HEK293 (cell line): ENCODE results near the gene CNTNAP5.

Source experiments
- CTCF ChIA-PET: fragments of 350-600 bp; formaldehyde crosslinking; extraction: SDS; loops from one replicate; lab custom pipeline; 2021; ENCODE audit warnings: antibody characterized with exemption; lab: Yijun Ruan, JAX
- POLR2A ChIA-PET: fragments of 300-600 bp; formaldehyde crosslinking; extraction: SDS; loops from one replicate; lab custom pipeline; 2020; ENCODE audit warnings: antibody characterized with exemption, inconsistent platforms; lab: Yijun Ruan, JAX
- H3K27ac ChIP-seq: fragments of 200-500 bp; sonication (Bioruptor generic); 2 replicates; pipeline ENCODE4 v1.5.1; 2014; ENCODE audit warnings: low read depth, low read length, control low read depth, inconsistent platforms; ENCODE audit errors: extremely low read depth
- H3K36me3 ChIP-seq, 2 experiments: fragments of 200-500 bp in 1 of 2; sonication (Bioruptor generic) in 1 of 2; 1 replicate in 1 of 2; 2 replicates in 1 of 2; pipeline ENCODE4 v1.5.1; 2014 to 2017; ENCODE audit warnings: inconsistent platforms in 2 of 2, low read length in 2 of 2; ENCODE audit not compliant: control insufficient read depth in 2 of 2, insufficient read depth in 1 of 2
- H3K4me1 ChIP-seq: fragments of 200-500 bp; sonication (Bioruptor generic); 2 replicates; pipeline ENCODE4 v1.5.1; 2014; ENCODE audit warnings: mild to moderate bottlenecking, low read length, inconsistent platforms; ENCODE audit not compliant: control insufficient read depth, insufficient read depth
- H3K4me3 ChIP-seq: 2 replicates; pipeline ENCODE4 v1.5.1; 2011; ENCODE audit warnings: low read depth, mild to moderate bottlenecking, control low read depth, low read length, moderate library complexity
- H3K9me3 ChIP-seq: fragments of 200-500 bp; sonication (Bioruptor generic); 2 replicates; pipeline ENCODE4 v1.5.1; 2014; ENCODE audit warnings: low read depth, low read length, inconsistent platforms; ENCODE audit not compliant: control insufficient read depth, insufficient read depth
- ATF2 ChIP-seq: fragments of 450-650 bp; formaldehyde crosslinking; IDR thresholded peaks from 2 replicates; pipeline ENCODE4 v1.5.1; 2016; ENCODE audit warnings: missing biosample characterization, missing genetic modification characterization, low read depth
- CTCF ChIP-seq: fragments of 450-650 bp; formaldehyde crosslinking; IDR thresholded peaks from 2 replicates; pipeline ENCODE4 v1.5.1; 2016; ENCODE audit warnings: missing biosample characterization, missing genetic modification characterization
- GLI2 ChIP-seq: fragments of 450-650 bp; formaldehyde crosslinking; IDR thresholded peaks from 2 replicates; pipeline ENCODE4; 2017; ENCODE audit warnings: missing biosample characterization, missing genetic modification characterization, low read depth, borderline replicate concordance
- MYNN ChIP-seq: fragments of 450-650 bp; formaldehyde crosslinking; IDR thresholded peaks from 2 replicates; pipeline ENCODE4 v1.5.1; 2016; ENCODE audit warnings: missing biosample characterization, missing genetic modification characterization, borderline replicate concordance
- SALL2 ChIP-seq: fragments of 450-650 bp; formaldehyde crosslinking; IDR thresholded peaks from 2 replicates; pipeline ENCODE4 v1.5.0; 2017; ENCODE audit warnings: missing biosample characterization, mild to moderate bottlenecking, missing genetic modification characterization, borderline replicate concordance
- YY2 ChIP-seq: fragments of 450-650 bp; formaldehyde crosslinking; IDR thresholded peaks from 2 replicates; pipeline ENCODE4 v1.5.1; 2016; ENCODE audit warnings: missing biosample characterization, missing genetic modification characterization
- ZBTB21 ChIP-seq: fragments of 450-650 bp; formaldehyde crosslinking; IDR thresholded peaks from 2 replicates; pipeline ENCODE4 v1.5.1; 2017; ENCODE audit warnings: missing biosample characterization, missing genetic modification characterization
- ZIC2 ChIP-seq: fragments of 450-650 bp; formaldehyde crosslinking; IDR thresholded peaks from 2 replicates; pipeline ENCODE4 v1.5.1; 2016; ENCODE audit warnings: missing biosample characterization, missing genetic modification characterization
- ZNF16 ChIP-seq: fragments of 450-650 bp; formaldehyde crosslinking; IDR thresholded peaks from 2 replicates; pipeline ENCODE4 v1.5.1; 2016; ENCODE audit warnings: low read depth, missing biosample characterization, missing genetic modification characterization
- ZNF266 ChIP-seq: fragments of 450-650 bp; formaldehyde crosslinking; IDR thresholded peaks from 2 replicates; pipeline ENCODE4 v1.5.1; 2016; ENCODE audit warnings: missing biosample characterization, missing genetic modification characterization, low read depth
- ZNF530 ChIP-seq: fragments of 450-650 bp; formaldehyde crosslinking; IDR thresholded peaks from 2 replicates; pipeline ENCODE4 v1.5.1; 2016; ENCODE audit warnings: low read depth, missing biosample characterization, missing genetic modification characterization
- ZNF544 ChIP-seq: fragments of 450-650 bp; formaldehyde crosslinking; IDR thresholded peaks from 2 replicates; pipeline ENCODE4 v1.5.0; 2017; ENCODE audit warnings: missing biosample characterization, missing genetic modification characterization
- ZNF558 ChIP-seq: fragments of 450-650 bp; formaldehyde crosslinking; IDR thresholded peaks from 2 replicates; pipeline ENCODE4 v1.5.1; 2016; ENCODE audit warnings: missing biosample characterization, missing genetic modification characterization
- ZNF580 ChIP-seq: fragments of 450-650 bp; formaldehyde crosslinking; IDR thresholded peaks from 2 replicates; pipeline ENCODE4 v1.5.1; 2016; ENCODE audit warnings: missing biosample characterization, missing genetic modification characterization
- ZNF629 ChIP-seq: fragments of 450-650 bp; formaldehyde crosslinking; IDR thresholded peaks from 2 replicates; pipeline ENCODE4 v1.5.1; 2017; ENCODE audit warnings: missing biosample characterization, missing genetic modification characterization
- ZNF645 ChIP-seq: fragments of 450-650 bp; formaldehyde crosslinking; IDR thresholded peaks from 2 replicates; pipeline ENCODE4; 2016; ENCODE audit warnings: missing biosample characterization, missing genetic modification characterization
- ZNF658 ChIP-seq: fragments of 450-650 bp; formaldehyde crosslinking; IDR thresholded peaks from 2 replicates; pipeline ENCODE4; 2016; ENCODE audit warnings: missing biosample characterization, missing genetic modification characterization
- ZNF701 ChIP-seq: fragments of 450-650 bp; formaldehyde crosslinking; IDR thresholded peaks from 2 replicates; pipeline ENCODE4 v1.5.1; 2016; ENCODE audit warnings: missing biosample characterization, missing genetic modification characterization
- ZNF707 ChIP-seq: fragments of 450-650 bp; formaldehyde crosslinking; IDR thresholded peaks from 2 replicates; pipeline ENCODE4 v1.5.1; 2016; ENCODE audit warnings: missing biosample characterization, missing genetic modification characterization
- ZNF776 ChIP-seq: fragments of 450-650 bp; formaldehyde crosslinking; IDR thresholded peaks from 2 replicates; pipeline ENCODE4 v1.5.0; 2017; ENCODE audit warnings: missing biosample characterization, missing genetic modification characterization, borderline replicate concordance
- ZNF791 ChIP-seq: fragments of 450-650 bp; formaldehyde crosslinking; IDR thresholded peaks from 2 replicates; pipeline ENCODE4 v1.5.1; 2016; ENCODE audit warnings: missing biosample characterization, missing genetic modification characterization
- TF ChIP-seq, protein P1 (sequence below): fragments of 450-650 bp; formaldehyde crosslinking; IDR thresholded peaks from 2 replicates; pipeline ENCODE4 v1.5.1; 2016; ENCODE audit warnings: missing biosample characterization, missing genetic modification characterization
- TF ChIP-seq, protein P2 (sequence below): fragments of 450-650 bp; formaldehyde crosslinking; IDR thresholded peaks from 2 replicates; pipeline ENCODE4 v1.5.1; 2016; ENCODE audit warnings: missing biosample characterization, missing genetic modification characterization
- TF ChIP-seq, protein P3 (sequence below): fragments of 450-650 bp; formaldehyde crosslinking; IDR thresholded peaks from 2 replicates; pipeline ENCODE4 v1.5.1; 2016; ENCODE audit warnings: missing biosample characterization, missing genetic modification characterization

Gene CNTNAP5

DNA sequence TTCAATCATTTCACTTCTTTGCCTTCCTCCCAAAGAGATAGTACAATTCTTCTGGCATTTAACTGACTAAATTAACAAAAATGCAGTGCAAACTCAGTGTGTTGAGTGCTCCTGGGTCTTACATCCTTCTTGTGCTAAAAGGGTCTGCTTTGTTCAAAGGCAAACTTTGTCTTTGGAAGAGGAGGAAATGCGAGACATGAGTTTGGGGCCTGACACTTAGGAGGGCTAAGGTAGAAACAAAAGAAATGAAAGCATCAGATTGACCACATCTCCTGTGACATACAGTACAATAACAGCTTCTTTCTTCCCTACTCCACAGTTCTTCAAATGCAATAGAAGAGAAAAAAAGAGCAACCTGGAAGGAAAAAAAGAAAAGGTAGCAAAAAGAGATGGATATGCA is 161.7 kb downstream of the CNTNAP5 start (continued):
- TF ChIP-seq, protein P1, sequence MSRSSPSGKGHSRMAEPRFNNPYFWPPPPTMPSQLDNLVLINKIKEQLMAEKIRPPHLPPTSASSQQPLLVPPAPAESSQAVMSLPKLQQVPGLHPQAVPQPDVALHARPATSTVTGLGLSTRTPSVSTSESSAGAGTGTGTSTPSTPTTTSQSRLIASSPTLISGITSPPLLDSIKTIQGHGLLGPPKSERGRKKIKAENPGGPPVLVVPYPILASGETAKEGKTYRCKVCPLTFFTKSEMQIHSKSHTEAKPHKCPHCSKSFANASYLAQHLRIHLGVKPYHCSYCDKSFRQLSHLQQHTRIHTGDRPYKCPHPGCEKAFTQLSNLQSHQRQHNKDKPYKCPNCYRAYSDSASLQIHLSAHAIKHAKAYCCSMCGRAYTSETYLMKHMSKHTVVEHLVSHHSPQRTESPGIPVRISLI (tag by site-specific recombination), result no peak
- TF ChIP-seq ZNF707 (tag by site-specific recombination) (no peak), ZBTB21 (no peak), ZNF791 (tag by site-specific recombination) (no peak), ZNF266 (tag by site-specific recombination) (no peak), ZNF645 (no peak), ZNF16 (tag by site-specific recombination) (no peak), ATF2 (tag by site-specific recombination) (no peak), ZNF544 (tag by site-specific recombination) (no peak), ZNF776 (tag by site-specific recombination) (no peak), ZIC2 (tag by site-specific recombination) (no peak)
- TF ChIP-seq, protein P2, sequence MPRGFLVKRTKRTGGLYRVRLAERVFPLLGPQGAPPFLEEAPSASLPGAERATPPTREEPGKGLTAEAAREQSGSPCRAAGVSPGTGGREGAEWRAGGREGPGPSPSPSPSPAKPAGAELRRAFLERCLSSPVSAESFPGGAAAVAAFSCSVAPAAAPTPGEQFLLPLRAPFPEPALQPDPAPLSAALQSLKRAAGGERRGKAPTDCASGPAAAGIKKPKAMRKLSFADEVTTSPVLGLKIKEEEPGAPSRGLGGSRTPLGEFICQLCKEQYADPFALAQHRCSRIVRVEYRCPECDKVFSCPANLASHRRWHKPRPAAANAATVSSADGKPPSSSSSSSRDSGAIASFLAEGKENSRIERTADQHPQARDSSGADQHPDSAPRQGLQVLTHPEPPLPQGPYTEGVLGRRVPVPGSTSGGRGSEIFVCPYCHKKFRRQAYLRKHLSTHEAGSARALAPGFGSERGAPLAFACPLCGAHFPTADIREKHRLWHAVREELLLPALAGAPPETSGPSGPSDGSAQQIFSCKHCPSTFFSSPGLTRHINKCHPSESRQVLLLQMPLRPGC (tag by site-specific recombination), result no peak

- no peaks in the 10 kb centered on the region for H3K36me3 ChIP-seq
- no peaks in the 10 kb centered on the region for H3K9me3 ChIP-seq
- no peak for TF ChIP-seq MYNN (tag by site-specific recombination)
- TF ChIP-seq YY2 (tag by site-specific recombination), result no peak
- no peaks in the 10 kb centered on the region for H3K4me1 ChIP-seq
- H3K4me3 ChIP-seq, result no peak overlapping the region
- POLR2A ChIA-PET, result no interaction called here
- CTCF ChIA-PET, result no interaction called here
- no peak overlapping the region for H3K27ac ChIP-seq
These were observed 162.9 kb downstream of the CNTNAP5 start for GRCh38 chr2:124187948-124188347.

DNA sequence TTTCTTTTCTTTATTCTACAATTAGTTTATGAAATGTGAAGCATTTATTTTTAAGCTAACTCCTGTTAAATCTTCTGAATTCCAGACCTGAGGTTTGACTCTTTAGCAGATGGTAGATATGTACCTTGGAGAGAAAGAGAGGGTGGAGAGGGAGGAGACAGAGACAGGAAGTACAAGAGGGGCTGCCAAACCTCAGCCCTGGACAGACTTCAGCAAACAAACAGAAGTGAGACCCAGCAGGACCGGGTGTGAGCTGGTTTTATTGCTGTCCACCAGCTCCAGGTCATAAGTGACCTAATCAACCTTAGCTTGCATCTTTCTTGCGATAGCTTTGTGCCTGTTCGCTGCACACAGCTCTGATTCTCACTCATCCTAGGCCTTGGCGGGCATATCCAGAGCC is 168.6 kb downstream of the CNTNAP5 start:
- H3K27ac ChIP-seq, result no peak overlapping the region
- no peaks in the 10 kb centered on the region for H3K36me3 ChIP-seq
- H3K9me3 ChIP-seq, result no peaks in the 10 kb centered on the region
- H3K4me1 ChIP-seq, result no peaks in the 10 kb centered on the region
- POLR2A ChIA-PET, result no interaction called here
- CTCF ChIA-PET, result no interaction called here
- H3K4me3 ChIP-seq, result no peak overlapping the region
- TF ChIP-seq ZNF580 (no peak), ZNF701 (tag by site-specific recombination) (no peak), SALL2 (tag by site-specific recombination) (no peak), ZNF658 (tag by site-specific recombination) (no peak), ZNF266 (tag by site-specific recombination) (no peak), ZNF530 (tag by site-specific recombination) (no peak), ZNF558 (tag by site-specific recombination) (no peak), GLI2 (tag by site-specific recombination) (no peak), CTCF (tag by site-specific recombination) (no peak), ZNF629 (tag by site-specific recombination) (no peak)
- TF ChIP-seq, protein P3, sequence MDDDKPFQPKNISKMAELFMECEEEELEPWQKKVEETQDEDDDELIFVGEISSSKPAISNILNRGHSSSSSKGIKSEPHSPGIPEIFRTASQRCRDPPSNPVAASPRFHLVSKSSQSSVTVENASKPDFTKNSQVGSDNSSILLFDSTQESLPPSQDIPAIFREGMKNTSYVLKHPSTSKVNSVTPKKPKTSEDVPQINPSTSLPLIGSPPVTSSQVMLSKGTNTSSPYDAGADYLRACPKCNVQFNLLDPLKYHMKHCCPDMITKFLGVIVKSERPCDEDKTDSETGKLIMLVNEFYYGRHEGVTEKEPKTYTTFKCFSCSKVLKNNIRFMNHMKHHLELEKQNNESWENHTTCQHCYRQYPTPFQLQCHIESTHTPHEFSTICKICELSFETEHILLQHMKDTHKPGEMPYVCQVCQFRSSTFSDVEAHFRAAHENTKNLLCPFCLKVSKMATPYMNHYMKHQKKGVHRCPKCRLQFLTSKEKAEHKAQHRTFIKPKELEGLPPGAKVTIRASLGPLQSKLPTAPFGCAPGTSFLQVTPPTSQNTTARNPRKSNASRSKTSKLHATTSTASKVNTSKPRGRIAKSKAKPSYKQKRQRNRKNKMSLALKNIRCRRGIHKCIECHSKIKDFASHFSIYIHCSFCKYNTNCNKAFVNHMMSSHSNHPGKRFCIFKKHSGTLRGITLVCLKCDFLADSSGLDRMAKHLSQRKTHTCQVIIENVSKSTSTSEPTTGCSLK (tag by site-specific recombination), result no peak
